Endothelial cell of umbilical vein (primary cell): Measurements from ENCODE around the gene HSPA6. TPM values are rescaled to one million over a fixed set of nuclear protein-coding genes. Genes with fewer than 3 reads are reported as not detected.

Experiments
- BruUV-seq: library from RNA; stranded (reverse); fragments of 400-500 nt; replicated peaks from 2 replicates; lab custom pipeline; 2021; lab: Mats Ljungman, UMichigan
- CTCF ChIA-PET: fragments of 300-600, 350-600 bp; sonication (Branson Sonifier 250); formaldehyde crosslinking; loops from one replicate; lab custom pipeline; 2021; ENCODE audit warnings: antibody characterized with exemption, inconsistent platforms; lab: Charles Lee
- POLR2A ChIA-PET: fragments of 300-600, 350-600 bp; sonication (Branson Sonifier 250); formaldehyde crosslinking; loops from one replicate; lab custom pipeline; 2021; ENCODE audit warnings: antibody characterized with exemption, inconsistent platforms; lab: Charles Lee
- DNase-seq: peaks from one replicate; pipeline ENCODE4 v3.0.0-alpha.2; 2011; ENCODE audit warnings: low read depth, low spot score
- FAIRE-seq: peaks from 2 replicates; lab custom pipeline; 2011; peaks lifted over from hg19 to GRCh38; lab: Jason Lieb, UNC
- H2AFZ ChIP-seq: 2 replicates; pipeline ENCODE4 v1.6.0; 2012; ENCODE audit warnings: low read depth, low read length, control low read depth, inconsistent platforms
- H3K27ac ChIP-seq: 2 replicates; pipeline ENCODE4 v1.5.1; 2011; ENCODE audit warnings: low read depth, mild to moderate bottlenecking, control low read depth, low read length, moderate library complexity; ENCODE audit not compliant: insufficient read depth
- H3K27me3 ChIP-seq, 2 experiments: 2 replicates each; pipeline versions ENCODE4 v1.6.0 to v1.6.1; 2011; ENCODE audit warnings: low read length in 2 of 2, mixed read lengths in 1 of 2; ENCODE audit not compliant: control insufficient read depth in 2 of 2, insufficient read depth in 2 of 2
- H3K36me3 ChIP-seq, 2 experiments: 2 replicates in 1 of 2; 3 replicates in 1 of 2; pipeline ENCODE4 v1.5.1; 2011; ENCODE audit warnings: low read length in 2 of 2, mild to moderate bottlenecking in 1 of 2, moderate library complexity in 1 of 2; ENCODE audit not compliant: control insufficient read depth in 2 of 2, insufficient read depth in 2 of 2; ENCODE audit errors: extremely low read depth in 1 of 2
- H3K4me1 ChIP-seq: 3 replicates; pipeline ENCODE4 v1.5.1; 2011; ENCODE audit warnings: mild to moderate bottlenecking, low read length; ENCODE audit not compliant: control insufficient read depth, insufficient read depth; ENCODE audit errors: extremely low read depth
- H3K4me2 ChIP-seq: 2 replicates; pipeline ENCODE4 v1.6.1; 2011; ENCODE audit warnings: low read length, control low read depth, mixed read lengths; ENCODE audit not compliant: insufficient read depth
- H3K4me3 ChIP-seq, 3 experiments: fragments of 200-600 bp in 1 of 3; sonication (generic), shearing (Covaris generic) in 1 of 3; replicated peaks in 1 of 3; 2 replicates each; pipeline ENCODE4 v1.5.1; 2011 to 2016; ENCODE audit warnings: control low read depth in 3 of 3, low read length in 3 of 3, mild to moderate bottlenecking in 2 of 3, inconsistent platforms in 1 of 3, low read depth in 1 of 3, moderate library complexity in 1 of 3; ENCODE audit not compliant: insufficient read depth in 1 of 3
- H3K79me2 ChIP-seq: 2 replicates; pipeline ENCODE4 v1.6.0; 2012; ENCODE audit warnings: low read length, inconsistent platforms; ENCODE audit not compliant: control insufficient read depth, insufficient read depth
- H3K9ac ChIP-seq: replicated peaks from 2 replicates; pipeline ENCODE3; 2011; ENCODE audit warnings: low read length, control low read depth; ENCODE audit not compliant: insufficient read depth; ENCODE audit errors: extremely low read depth
- H3K9me1 ChIP-seq: replicated peaks from 3 replicates; pipeline ENCODE4 v1.6.0; 2011; ENCODE audit warnings: mild to moderate bottlenecking, low read length; ENCODE audit not compliant: control insufficient read depth, insufficient read depth; ENCODE audit errors: extremely low read depth
- H3K9me3 ChIP-seq: replicated peaks from 2 replicates; pipeline ENCODE4 v1.5.1; 2012; ENCODE audit warnings: low read length, inconsistent platforms; ENCODE audit not compliant: control insufficient read depth, insufficient read depth
- H4K20me1 ChIP-seq: replicated peaks from 2 replicates; pipeline ENCODE3; 2011; ENCODE audit warnings: mild to moderate bottlenecking, low read length; ENCODE audit not compliant: control insufficient read depth, insufficient read depth; ENCODE audit errors: extremely low read depth
- EZH2 ChIP-seq: IDR thresholded peaks from 2 replicates; pipeline ENCODE4 v1.6.1; 2012; ENCODE audit warnings: borderline replicate concordance, low read depth, mild to moderate bottlenecking, moderate library complexity, low read length, inconsistent platforms; ENCODE audit not compliant: severe bottlenecking
- FOS ChIP-seq: IDR thresholded peaks from 2 replicates; pipeline ENCODE4 v1.6.1; 2011; ENCODE audit warnings: mild to moderate bottlenecking, low read length, moderate library complexity, borderline replicate concordance; ENCODE audit not compliant: insufficient read depth
- GATA2 ChIP-seq: IDR thresholded peaks from 2 replicates; pipeline ENCODE4 v1.7.0; 2011; ENCODE audit warnings: low read depth, mild to moderate bottlenecking, moderate library complexity, mixed read lengths, low read length; ENCODE audit not compliant: insufficient read length, insufficient read depth
- JUN ChIP-seq: IDR thresholded peaks from 2 replicates; pipeline ENCODE4 v1.6.1; 2011; ENCODE audit warnings: borderline replicate concordance, low read depth; ENCODE audit not compliant: insufficient read length, insufficient read depth
- MYC ChIP-seq: IDR thresholded peaks from one replicate; pipeline ENCODE4 v1.6.1; 2011; ENCODE audit warnings: mild to moderate bottlenecking, low read depth, low read length
- POLR2A ChIP-seq: IDR thresholded peaks from 2 replicates; pipeline ENCODE4 v1.6.1; 2012; ENCODE audit warnings: low read depth, mild to moderate bottlenecking, control low read depth, low read length
- POLR2AphosphoS5 ChIP-seq: IDR thresholded peaks from 2 replicates; pipeline ENCODE4 v1.6.1; 2012; ENCODE audit warnings: low read depth, mild to moderate bottlenecking, control low read depth, low read length, moderate library complexity; ENCODE audit not compliant: insufficient read depth
- dilution Hi-C: fragments of 300-500 bp; cut with MboI; formaldehyde crosslinking; loops from one replicate; pipeline ENCODE4 v1.15.0; 2019; ENCODE audit warnings: low sequenced_read_pairs; ENCODE audit not compliant: extremely low pct_ligation_motif_present
- intact Hi-C: fragments of 100-400 bp; cut with micrococcal nuclease; formaldehyde crosslinking; loops from one replicate; pipeline ENCODE4 v1.10.0; 2022
- polyA plus RNA-seq, 4 experiments: library from polyadenylated mRNA; depleted of rRNA in 3 of 4; stranded (reverse) in 3 of 4; unstranded in 1 of 4; fragments of >200 nt; gene quantifications; 2 replicates each; pipeline versions ENCODE4 v1.2.1 to v1.2.3, GENCODE V29; 2011 to 2012; ENCODE audit warnings: missing spikeins in 1 of 4
- total RNA-seq: library from RNA; stranded (reverse); gene quantifications from 2 replicates; pipeline ENCODE4 v1.2.3, GENCODE V29; 2021
- TF ChIP-seq, protein P1 (sequence below): IDR thresholded peaks from 2 replicates; pipeline ENCODE4 v1.6.1; 2011; ENCODE audit not compliant: insufficient read depth, insufficient read length
- TF ChIP-seq, protein P2 (sequence below), 2 donors: IDR thresholded peaks; 1 replicate in 1 of 2; 2 replicates in 1 of 2; pipeline ENCODE4 v1.5.1; 2011; ENCODE audit warnings: low read length in 2 of 2, mild to moderate bottlenecking in 2 of 2, moderate library complexity in 2 of 2, control low read depth in 1 of 2, inconsistent platforms in 1 of 2, low read depth in 1 of 2; ENCODE audit not compliant: insufficient read depth in 1 of 2; ENCODE audit errors: extremely low read depth in 1 of 2

HSPA6 gene
- total and polyA plus RNA-seq, 2 donors (not counting 3 experiments of a cell fraction or from before 2014, with no cell fraction given) = 0.10 to 0.13 TPM

DNA sequence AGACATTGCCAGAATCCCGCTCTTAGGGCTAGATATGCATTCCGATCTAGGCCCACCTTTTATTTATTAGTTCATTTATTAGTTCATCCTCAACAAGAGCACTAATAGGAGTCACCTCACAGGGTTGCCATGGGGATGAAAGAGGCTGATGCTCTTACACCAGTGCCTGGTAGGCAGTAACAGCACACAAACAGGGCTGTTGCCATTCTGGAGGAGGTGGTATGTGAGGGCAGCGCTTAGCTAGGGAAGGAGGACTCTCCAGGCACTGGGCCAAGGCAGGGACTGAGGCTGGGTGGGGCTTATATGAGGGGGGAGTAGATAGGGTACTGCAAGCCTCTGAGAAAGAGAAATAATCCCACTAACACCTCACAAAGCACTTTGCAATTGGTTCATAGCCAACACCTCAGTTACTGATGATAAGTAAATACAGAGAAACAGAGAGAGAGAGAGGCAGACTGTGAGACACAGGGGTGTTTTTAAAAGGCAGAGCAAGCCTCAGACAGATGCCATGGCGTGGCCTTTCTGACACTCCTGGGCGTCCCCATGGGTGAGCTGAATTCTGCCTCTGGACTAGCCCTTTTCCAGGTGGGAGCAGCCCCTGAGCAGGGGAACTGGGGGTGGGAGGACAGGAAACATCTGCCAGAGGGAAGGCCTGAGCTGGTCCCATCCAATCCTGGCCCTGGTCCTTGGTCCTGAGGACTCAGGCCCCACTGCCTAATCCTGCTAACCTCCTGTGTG lies 13.2 kb upstream of the HSPA6 start:
- no TSS peak for BruUV-seq
- no peaks in the 10 kb centered on the region for H3K36me3 ChIP-seq
- peaks cover 5% of the 10 kb centered on the region for H3K4me1 ChIP-seq
- DNase-seq = no peak
- intact Hi-C loops = no loop called here
- H4K20me1 ChIP-seq = no peaks in the 10 kb centered on the region
- H3K9ac ChIP-seq = no peak overlapping the region
- H2AFZ ChIP-seq = no peak overlapping the region
- FAIRE-seq = no peak
- H3K79me2 ChIP-seq = no peaks in the 10 kb centered on the region
- H3K9me3 ChIP-seq = no peaks in the 10 kb centered on the region
- ChIA-PET POLR2A (no interaction called here), CTCF (no interaction called here)
- H3K27me3 ChIP-seq = no peaks in the 10 kb centered on the region
- no peaks in the 10 kb centered on the region for H3K9me1 ChIP-seq
- TF ChIP-seq POLR2AphosphoS5 = no peak
- TF ChIP-seq MYC = no peak
- TF ChIP-seq GATA2 = no peak
- TF ChIP-seq FOS = no peak
- no peak for TF ChIP-seq EZH2
- H3K4me2 ChIP-seq = no peak overlapping the region
- dilution Hi-C loops = no loop called here
- no peak overlapping the region for H3K27ac ChIP-seq
- no peak overlapping the region for H3K4me3 ChIP-seq

DNA sequence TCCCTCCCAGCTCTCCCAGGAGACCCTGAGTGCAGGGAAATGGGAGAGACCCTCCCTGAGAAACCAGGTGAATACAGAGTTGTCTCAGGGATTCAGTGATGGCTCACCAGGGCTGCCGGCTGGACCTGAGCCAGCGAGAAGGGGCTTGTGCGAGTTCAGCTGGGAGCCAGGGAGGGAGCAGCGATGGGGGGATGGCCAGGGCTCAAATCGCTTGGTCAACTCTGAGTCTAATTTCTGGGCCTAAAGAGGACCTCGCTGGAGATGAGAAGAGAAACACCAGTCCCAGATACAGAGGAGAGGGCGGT lies 12.6 kb upstream of the HSPA6 start:
- DNase-seq (no peak), FAIRE-seq (no peak)
- CTCF ChIA-PET = no interaction called here
- POLR2A ChIA-PET = no interaction called here
- Histone ChIP-seq H3K79me2 (no peaks in the 10 kb centered on the region), H3K4me1 (peaks cover 3% of the 10 kb centered on the region), H3K27ac (no peak overlapping the region), H3K4me2 (no peak overlapping the region), H3K9me1 (no peaks in the 10 kb centered on the region), H3K9ac (no peak overlapping the region), H3K27me3 (no peaks in the 10 kb centered on the region), H3K9me3 (no peaks in the 10 kb centered on the region), H4K20me1 (no peaks in the 10 kb centered on the region), H3K36me3 (no peaks in the 10 kb centered on the region), H3K4me3 (no peak overlapping the region), H2AFZ (no peak overlapping the region)
- no TSS peak for BruUV-seq
- TF ChIP-seq, protein P1, sequence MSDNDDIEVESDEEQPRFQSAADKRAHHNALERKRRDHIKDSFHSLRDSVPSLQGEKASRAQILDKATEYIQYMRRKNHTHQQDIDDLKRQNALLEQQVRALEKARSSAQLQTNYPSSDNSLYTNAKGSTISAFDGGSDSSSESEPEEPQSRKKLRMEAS = no peak
- TF ChIP-seq MYC (no peak), FOS (no peak), GATA2 (no peak), EZH2 (no peak), JUN (no peak), POLR2A (no peak), POLR2AphosphoS5 (no peak)
- TF ChIP-seq, protein P2, sequence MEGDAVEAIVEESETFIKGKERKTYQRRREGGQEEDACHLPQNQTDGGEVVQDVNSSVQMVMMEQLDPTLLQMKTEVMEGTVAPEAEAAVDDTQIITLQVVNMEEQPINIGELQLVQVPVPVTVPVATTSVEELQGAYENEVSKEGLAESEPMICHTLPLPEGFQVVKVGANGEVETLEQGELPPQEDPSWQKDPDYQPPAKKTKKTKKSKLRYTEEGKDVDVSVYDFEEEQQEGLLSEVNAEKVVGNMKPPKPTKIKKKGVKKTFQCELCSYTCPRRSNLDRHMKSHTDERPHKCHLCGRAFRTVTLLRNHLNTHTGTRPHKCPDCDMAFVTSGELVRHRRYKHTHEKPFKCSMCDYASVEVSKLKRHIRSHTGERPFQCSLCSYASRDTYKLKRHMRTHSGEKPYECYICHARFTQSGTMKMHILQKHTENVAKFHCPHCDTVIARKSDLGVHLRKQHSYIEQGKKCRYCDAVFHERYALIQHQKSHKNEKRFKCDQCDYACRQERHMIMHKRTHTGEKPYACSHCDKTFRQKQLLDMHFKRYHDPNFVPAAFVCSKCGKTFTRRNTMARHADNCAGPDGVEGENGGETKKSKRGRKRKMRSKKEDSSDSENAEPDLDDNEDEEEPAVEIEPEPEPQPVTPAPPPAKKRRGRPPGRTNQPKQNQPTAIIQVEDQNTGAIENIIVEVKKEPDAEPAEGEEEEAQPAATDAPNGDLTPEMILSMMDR (IDR thresholded peaks at IDR 0.05; ENCODE audit: extremely low read depth in 1 of 2, insufficient read depth in 1 of 2, low read depth in 1 of 2, low read length in 2 of 2) = no peak
- dilution Hi-C loops (no loop called here), intact Hi-C loops (no loop called here)
